GM18868 (cell line): ENCODE measurements around the gene ZMYM2.
A peak's percentile ranks its signal among the peaks of the same experiment; 100 is the strongest.

Experiments used
- ATAC-seq: cut with Tn5 transposase; IDR thresholded peaks from one replicate; pipeline ENCODE4 v1.9.1; 2021; ENCODE audit warnings: mild to moderate bottlenecking, moderate library complexity; ENCODE audit not compliant: unreplicated experiment

The ZMYM2 gene

GRCh38 chr13:20102525-20103180 lies 144.1 kb downstream of the ZMYM2 start:
- no peak for ATAC-seq

GRCh38 chr13:20105161-20105689 lies 146.7 kb downstream of the ZMYM2 start:
- ATAC-seq = no peak

- no peak for ATAC-seq
Observed at GRCh38 chr13:20106742-20107141, 148.2 kb downstream of the ZMYM2 start.

GRCh38 chr13:20109037-20109436 lies 150.5 kb downstream of the ZMYM2 start:
- no peak for ATAC-seq

GRCh38 chr13:20114066-20114610 lies 155.6 kb downstream of the ZMYM2 start:
- no peak for ATAC-seq

- no peak for ATAC-seq
Observed at GRCh38 chr13:20116213-20116612, 157.7 kb downstream of the ZMYM2 start.

- ATAC-seq = no peak
Observed at GRCh38 chr13:20118268-20119140, 160.0 kb downstream of the ZMYM2 start.

- no peak for ATAC-seq
Observed at GRCh38 chr13:20119960-20120359, 161.4 kb downstream of the ZMYM2 start.

GRCh38 chr13:20121159-20121525 lies 162.6 kb downstream of the ZMYM2 start:
- peak; percentile 7 for ATAC-seq

GRCh38 chr13:20124303-20124702 lies 165.8 kb downstream of the ZMYM2 start:
- ATAC-seq = no peak

GRCh38 chr13:20125129-20125782 lies 166.7 kb downstream of the ZMYM2 start:
- ATAC-seq = no peak

- no peak for ATAC-seq
Observed at GRCh38 chr13:20125783-20126165, 167.2 kb downstream of the ZMYM2 start.

GRCh38 chr13:20126541-20127261 lies 168.2 kb downstream of the ZMYM2 start:
- no peak for ATAC-seq

- ATAC-seq = peak; percentile 36
Observed at GRCh38 chr13:20127262-20127561, 168.7 kb downstream of the ZMYM2 start.

GRCh38 chr13:20127562-20128458 lies 169.3 kb downstream of the ZMYM2 start:
- peak; percentile 74 for ATAC-seq

GRCh38 chr13:20128459-20128931 lies 170.0 kb downstream of the ZMYM2 start:
- peak; percentile 24 for ATAC-seq

GRCh38 chr13:20129076-20129475 lies 170.5 kb downstream of the ZMYM2 start:
- ATAC-seq = no peak

GRCh38 chr13:20130012-20130411 lies 171.5 kb downstream of the ZMYM2 start:
- ATAC-seq = no peak

GRCh38 chr13:20130652-20131051 lies 172.1 kb downstream of the ZMYM2 start:
- ATAC-seq = no peak
